Activated CD4-positive, alpha-beta T cell treated with anti-CD3 and anti-CD28 coated beads, Interleukin-2, amount 10 ng/mL, durations not matched to agents 24 days and 14 days (primary cell): ENCODE data around the gene LAMB3. TPM values are rescaled to one million over a fixed set of nuclear protein-coding genes. Genes with fewer than 3 reads are reported as not detected.

Experiments
- DNase-seq: peaks from one replicate; pipeline ENCODE4 v3.0.0; 2022
- H3K27ac Mint-ChIP-seq: one replicate; pipeline ENCODE4 v1.8.0; 2022; ENCODE audit warnings: mild to moderate bottlenecking, mixed read lengths
- H3K27me3 Mint-ChIP-seq: one replicate; pipeline ENCODE4 v1.8.0; 2022; ENCODE audit warnings: mixed read lengths
- H3K36me3 Mint-ChIP-seq: one replicate; pipeline ENCODE4 v1.8.0; 2022; ENCODE audit warnings: low read depth, mild to moderate bottlenecking, mixed read lengths
- H3K4me1 Mint-ChIP-seq: one replicate; pipeline ENCODE4 v1.8.0; 2021; ENCODE audit warnings: mixed read lengths
- H3K4me3 Mint-ChIP-seq: one replicate; pipeline ENCODE4 v1.8.0; 2022; ENCODE audit warnings: mild to moderate bottlenecking, moderate library complexity, mixed read lengths
- H3K9me3 Mint-ChIP-seq: one replicate; pipeline ENCODE4 v1.8.0; 2021; ENCODE audit warnings: mixed read lengths
- intact Hi-C: fragments of 100-400 bp; cut with micrococcal nuclease; formaldehyde crosslinking; loops from one replicate; pipeline ENCODE4 v1.15.1; 2023
- total RNA-seq: library from RNA; stranded (reverse); gene quantifications from 2 replicates; pipeline ENCODE4 v1.2.3, GENCODE V29; 2022

The LAMB3 gene
- total RNA-seq, 1 donor from 2014 or later = 21.0 TPM

DNA sequence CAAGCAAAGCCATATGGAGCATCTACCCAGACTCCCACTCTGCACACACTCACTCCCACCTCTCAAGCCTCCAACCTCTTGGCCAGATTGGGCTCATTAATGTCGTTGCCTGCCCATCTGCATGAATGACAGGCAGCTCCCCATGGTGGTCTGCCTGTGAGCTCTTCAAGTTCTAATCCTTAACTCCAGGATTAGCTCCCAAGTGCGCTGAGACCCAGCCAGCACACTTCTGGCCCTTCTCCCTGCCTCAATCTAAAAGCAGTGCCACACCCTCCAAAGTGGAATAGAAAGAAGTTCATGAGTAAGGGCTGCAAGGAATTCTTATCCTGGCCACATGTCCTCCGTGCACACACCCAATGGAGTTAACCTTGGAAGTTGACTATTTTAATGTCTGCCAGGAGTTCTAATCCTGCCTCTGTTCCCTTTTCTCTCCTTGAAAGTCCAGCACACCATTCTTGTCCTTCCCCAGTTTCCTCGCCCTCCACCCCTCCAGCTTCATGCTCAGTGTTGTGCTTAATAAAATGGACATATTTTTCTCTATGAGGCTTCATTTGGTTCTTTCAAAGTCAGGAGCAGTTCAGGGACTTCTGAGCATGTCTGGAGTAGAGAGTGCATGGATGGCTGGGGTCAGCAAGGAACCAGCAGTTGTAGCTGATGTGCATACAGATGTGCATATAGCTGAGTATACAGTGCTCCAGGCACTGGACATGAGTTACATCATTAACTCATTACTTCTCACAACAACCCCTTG, 38.6 kb downstream of the LAMB3 start:
- Mint-ChIP-seq H3K27me3 (no peaks in the 10 kb centered on the region), H3K27ac (no peak overlapping the region), H3K9me3 (no peaks in the 10 kb centered on the region), H3K4me3 (no peak overlapping the region), H3K4me1 (peaks cover 10% of the 10 kb centered on the region), H3K36me3 (peaks cover 22% of the 10 kb centered on the region)
- intact Hi-C loops = no loop called here
- DNase-seq = no peak

DNA sequence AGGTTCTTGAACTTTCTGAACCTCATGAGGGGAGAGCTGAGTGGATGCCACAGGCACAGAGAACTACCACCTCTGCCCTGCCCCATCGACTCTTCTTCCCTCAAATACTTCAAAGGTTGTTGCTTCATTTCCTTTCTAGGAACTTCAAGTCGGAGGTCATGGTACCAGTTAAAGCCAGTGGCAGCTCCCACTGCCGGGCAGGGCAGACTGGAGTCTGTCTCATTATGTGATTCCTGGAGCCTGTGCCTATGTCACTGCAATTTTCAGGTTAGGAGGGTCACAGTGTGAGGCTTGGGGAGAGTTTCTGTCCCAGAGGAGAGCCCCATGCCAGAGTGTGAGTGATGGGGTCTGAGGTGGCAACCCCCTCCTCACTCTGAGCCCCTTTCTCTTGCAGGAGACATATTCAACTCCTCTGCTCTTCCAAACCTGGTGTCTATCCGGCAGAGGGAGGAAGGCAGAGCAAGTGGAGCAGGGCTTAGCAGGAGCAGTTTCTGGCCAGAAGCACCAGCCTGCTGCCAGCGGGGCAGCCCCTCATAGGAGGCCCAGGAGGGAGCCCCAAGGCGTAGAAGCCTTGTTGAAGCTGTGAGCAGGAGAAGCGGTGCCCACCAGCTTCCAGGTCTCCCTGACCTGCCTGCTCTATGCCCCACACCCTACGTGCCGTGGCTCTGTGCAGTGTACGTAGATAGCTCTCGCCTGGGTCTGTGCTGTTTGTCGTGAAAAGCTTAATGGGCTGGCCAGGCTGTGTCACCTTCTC, 39.4 kb downstream of the LAMB3 start:
- Mint-ChIP-seq H3K4me3 (no peak overlapping the region), H3K36me3 (peaks cover 21% of the 10 kb centered on the region), H3K27me3 (no peaks in the 10 kb centered on the region), H3K27ac (peak overlapping the region; percentile 30), H3K9me3 (no peaks in the 10 kb centered on the region), H3K4me1 (peaks cover 10% of the 10 kb centered on the region)
- intact Hi-C loops = no loop called here
- no peak for DNase-seq

DNA sequence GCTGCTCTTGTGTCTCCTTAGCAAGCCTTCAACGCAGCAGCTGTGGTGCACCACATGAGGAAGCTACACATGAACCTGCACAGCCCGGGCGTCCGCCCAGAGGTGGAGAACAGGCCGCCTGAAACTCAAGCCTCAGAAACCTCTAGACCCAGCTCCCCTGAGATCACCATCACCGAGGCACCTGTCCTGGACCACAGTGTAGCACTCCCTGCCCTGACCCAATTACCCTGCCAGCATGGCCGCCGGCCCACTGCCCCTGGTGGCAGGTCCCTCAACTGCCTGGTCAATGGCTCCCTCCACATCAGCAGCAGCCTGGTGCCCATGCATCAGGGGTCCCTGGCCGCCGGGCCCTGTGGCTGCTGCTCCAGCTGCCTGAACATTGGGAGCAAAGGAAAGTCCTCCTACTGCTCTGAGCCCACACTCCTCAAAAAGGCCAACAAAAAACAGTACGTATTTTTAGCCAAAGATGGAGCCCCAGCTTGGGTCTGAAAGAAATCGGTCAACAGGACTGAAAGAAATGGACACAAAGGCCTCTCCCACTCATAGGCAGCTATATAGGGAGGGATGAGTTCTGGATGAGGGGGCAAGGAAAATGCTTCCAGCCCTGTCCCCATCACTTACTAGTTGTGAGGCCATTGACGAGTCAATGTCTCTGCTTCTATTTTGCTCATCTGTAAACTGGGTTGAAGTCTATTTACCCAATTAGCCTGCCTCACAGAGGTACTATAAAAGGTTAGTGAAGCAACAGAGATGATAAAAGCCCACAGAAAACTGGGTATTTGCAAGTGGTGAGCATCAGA, 40.3 kb downstream of the LAMB3 start:
- Mint-ChIP-seq H3K27ac (no peak overlapping the region), H3K4me1 (peaks cover 10% of the 10 kb centered on the region), H3K9me3 (no peaks in the 10 kb centered on the region), H3K4me3 (no peak overlapping the region), H3K27me3 (no peaks in the 10 kb centered on the region), H3K36me3 (peaks cover 15% of the 10 kb centered on the region)
- intact Hi-C loops = no loop called here
- peak; percentile 66 for DNase-seq

DNA sequence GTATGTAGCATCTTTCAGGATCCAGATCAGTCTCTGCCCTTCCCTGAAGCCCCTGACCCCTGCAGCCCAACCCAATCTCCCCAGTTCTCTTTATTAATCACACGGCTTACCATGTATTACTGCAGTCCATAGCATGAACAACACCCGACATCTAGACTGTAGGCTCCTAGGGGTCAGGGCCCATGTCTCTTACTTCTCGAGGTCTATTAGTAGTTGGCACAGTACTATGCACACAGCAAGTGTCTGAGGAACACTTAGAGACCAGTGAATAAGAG, 41.7 kb downstream of the LAMB3 start:
- H3K9me3 Mint-ChIP-seq = peaks cover 4% of the 10 kb centered on the region
- H3K4me3 Mint-ChIP-seq = no peak overlapping the region
- no peaks in the 10 kb centered on the region for H3K27me3 Mint-ChIP-seq
- H3K36me3 Mint-ChIP-seq = peaks cover 5% of the 10 kb centered on the region
- no peak for DNase-seq
- no peak overlapping the region for H3K27ac Mint-ChIP-seq
- intact Hi-C loops = no loop called here
- peaks cover 12% of the 10 kb centered on the region for H3K4me1 Mint-ChIP-seq

DNA sequence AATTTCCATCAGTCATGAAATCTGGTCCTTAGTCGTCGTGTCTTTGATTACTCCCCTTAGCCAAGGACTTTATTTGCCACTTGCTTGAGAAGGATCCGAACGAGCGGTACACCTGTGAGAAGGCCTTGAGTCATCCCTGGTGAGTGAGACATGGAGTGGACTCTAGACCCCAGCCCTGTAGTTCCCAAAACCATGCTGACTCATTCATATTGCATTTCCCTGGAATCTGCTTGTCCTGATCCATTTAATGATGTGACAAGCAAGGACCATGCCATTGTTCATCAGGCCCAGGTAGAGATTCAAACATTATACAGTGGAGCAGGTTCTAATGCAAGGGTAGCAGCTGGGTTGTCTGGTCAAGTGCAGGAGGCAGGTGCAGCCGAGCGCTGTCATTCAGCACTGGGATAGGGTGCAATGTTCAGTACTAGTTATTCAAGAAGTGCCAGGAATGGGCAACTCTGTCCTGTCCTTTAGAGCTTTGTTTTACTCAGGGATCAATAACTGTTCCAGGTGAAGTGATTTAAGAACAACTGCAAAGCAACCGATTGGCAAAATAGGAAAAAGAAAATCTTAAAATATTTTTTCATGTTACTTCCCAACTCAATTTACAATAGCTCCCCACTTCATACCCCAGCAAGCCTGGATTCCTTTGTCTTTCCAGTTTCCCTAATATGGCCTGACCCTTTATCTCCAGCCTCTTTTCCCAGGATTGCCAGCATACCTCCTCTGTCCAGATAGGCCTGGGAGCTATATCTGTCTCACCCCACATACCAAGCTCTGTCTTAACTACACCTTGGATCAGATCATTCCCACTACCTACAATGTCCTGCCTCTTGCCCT, 42.2 kb downstream of the LAMB3 start:
- no peak for DNase-seq
- Mint-ChIP-seq H3K27ac (no peak overlapping the region), H3K27me3 (no peaks in the 10 kb centered on the region), H3K4me3 (no peak overlapping the region), H3K4me1 (peaks cover 13% of the 10 kb centered on the region), H3K36me3 (peaks cover 5% of the 10 kb centered on the region), H3K9me3 (peaks cover 4% of the 10 kb centered on the region)
- intact Hi-C loops = loop anchor here (5.0 kb wide), 1 partner anchor 67 kb away; the partner anchor contains the start of gene G0S2

DNA sequence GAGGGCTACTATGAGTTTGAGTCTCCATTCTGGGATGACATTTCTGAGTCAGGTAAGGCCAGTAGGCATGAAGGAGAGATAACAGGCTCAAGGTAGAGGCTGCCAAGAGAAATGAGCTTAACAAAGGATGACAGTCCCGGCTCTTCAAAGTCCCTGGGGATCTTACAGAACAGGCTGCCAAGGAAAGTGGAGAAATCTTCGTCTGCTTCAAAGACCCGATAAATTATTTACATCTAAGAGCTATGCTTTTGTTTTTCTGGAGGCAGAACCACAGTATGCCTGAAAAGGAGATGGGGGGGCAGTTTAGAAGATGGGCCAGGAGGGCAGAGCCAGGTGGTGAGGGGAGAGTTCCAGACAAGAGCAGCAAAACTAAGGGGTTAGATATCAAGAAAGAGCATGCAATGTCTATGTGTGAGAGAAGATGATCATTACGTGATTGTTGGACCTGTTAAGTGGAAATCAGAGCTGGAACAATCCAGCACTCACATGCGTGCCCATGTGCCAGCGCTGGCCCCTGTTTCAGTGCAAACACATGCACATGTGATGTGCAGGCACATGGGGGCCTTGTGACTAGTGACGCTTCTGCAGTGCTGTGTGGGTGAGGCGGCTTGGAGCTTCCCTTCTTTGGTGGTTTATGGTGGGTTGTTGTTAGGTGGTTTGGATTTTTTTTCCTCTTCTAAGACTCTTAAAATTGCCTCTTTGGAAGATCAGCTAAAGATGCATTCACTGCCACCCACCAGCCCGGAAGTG, 43.0 kb downstream of the LAMB3 start:
- intact Hi-C loops = loop anchor here (5.0 kb wide), 1 partner anchor 68 kb away; the partner anchor contains the start of gene G0S2
- no peak for DNase-seq
- Mint-ChIP-seq H3K9me3 (peaks cover 4% of the 10 kb centered on the region), H3K36me3 (no peaks in the 10 kb centered on the region), H3K27ac (no peak overlapping the region), H3K4me3 (no peak overlapping the region), H3K27me3 (no peaks in the 10 kb centered on the region), H3K4me1 (peaks cover 15% of the 10 kb centered on the region)

DNA sequence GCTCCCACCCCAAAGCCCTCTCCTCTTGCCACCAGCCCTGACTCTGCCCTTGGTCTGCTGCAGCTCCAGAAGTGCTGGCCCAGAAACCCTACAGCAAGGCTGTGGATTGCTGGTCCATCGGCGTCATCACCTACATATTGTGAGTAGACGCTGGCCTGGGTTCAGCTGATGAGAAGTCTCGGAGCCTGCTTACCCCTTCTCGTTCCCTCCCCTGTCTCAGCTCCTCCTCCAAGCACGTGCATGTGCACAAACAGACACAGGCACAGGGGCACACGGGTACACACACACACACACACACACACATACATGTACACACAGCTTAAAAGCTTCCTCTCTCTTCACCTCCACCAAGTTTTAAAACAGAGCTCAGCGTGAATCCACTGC, 44.4 kb downstream of the LAMB3 start:
- intact Hi-C loops = loop anchor here (1.0 to 5.0 kb wide), 3 partner anchors 44 to 144 kb away; partner anchors contain the start of gene G0S2
- Mint-ChIP-seq H3K27ac (no peak overlapping the region), H3K36me3 (no peaks in the 10 kb centered on the region), H3K4me3 (peak overlapping the region; percentile 17), H3K4me1 (peaks cover 15% of the 10 kb centered on the region), H3K27me3 (no peaks in the 10 kb centered on the region), H3K9me3 (peaks cover 4% of the 10 kb centered on the region)
- DNase-seq = no peak

DNA sequence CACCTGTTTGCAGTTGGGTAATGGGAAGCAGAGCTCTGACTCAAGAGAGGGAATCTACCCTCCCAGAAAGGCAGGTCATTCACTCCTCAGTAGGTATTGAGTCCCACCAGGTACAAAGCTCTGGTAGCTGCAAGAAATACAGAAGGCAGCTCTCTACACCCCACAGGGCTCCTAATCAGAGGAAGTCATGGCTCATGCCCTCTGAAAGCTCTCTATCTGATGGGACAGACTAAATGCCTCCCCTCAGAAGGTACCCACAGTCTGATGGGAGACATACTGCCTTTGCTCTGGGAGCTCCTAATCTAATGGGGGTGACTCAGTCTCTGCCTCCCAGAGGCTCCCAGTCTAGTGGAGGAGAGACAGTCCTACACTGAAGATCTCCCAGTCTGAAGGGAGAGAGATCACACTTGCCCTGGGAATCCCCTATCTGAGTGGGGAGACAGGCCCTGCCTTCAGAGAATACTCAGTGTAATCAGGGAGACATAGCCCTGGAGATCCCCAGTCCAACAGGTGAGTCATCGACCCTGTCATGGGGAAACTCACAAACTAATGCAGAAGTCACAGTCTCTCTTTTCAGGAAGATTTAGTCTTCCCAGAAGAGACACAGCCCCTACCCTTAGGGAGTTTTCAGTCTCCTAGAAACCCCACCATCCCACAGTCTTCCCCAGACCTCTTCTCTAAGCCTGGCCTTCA, 45.0 kb downstream of the LAMB3 start:
- Mint-ChIP-seq H3K27ac (peak overlapping the region; percentile 45), H3K9me3 (peaks cover 4% of the 10 kb centered on the region), H3K4me3 (peak overlapping the region; percentile 17), H3K4me1 (peaks cover 10% of the 10 kb centered on the region), H3K36me3 (no peaks in the 10 kb centered on the region), H3K27me3 (no peaks in the 10 kb centered on the region)
- intact Hi-C loops = loop anchor here (1.0 to 5.0 kb wide), 3 partner anchors 44 to 144 kb away; partner anchors contain the start of gene G0S2
- DNase-seq = peak; percentile 71

DNA sequence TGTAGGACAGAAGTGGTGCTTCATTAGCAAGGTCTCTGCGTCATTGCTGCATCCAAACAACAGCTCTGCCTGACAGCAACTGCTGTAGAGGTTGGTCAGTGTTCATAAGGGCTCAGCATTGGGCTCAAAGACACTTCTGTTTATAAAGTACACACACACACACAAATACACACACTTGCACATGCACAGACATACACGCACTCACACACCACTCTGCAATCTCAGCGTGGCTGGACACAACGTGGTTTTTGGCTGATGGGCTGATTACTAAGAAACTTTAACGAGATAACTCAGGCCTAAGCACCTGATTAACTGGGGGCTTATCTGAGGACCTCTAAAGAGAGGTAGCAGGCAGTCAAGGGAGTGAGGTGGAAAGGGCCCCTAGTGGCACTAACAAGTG, 48.3 kb downstream of the LAMB3 start:
- Mint-ChIP-seq H3K27me3 (peaks cover 21% of the 10 kb centered on the region), H3K9me3 (peaks cover 4% of the 10 kb centered on the region), H3K4me3 (no peak overlapping the region), H3K36me3 (no peaks in the 10 kb centered on the region), H3K4me1 (peaks cover 8% of the 10 kb centered on the region), H3K27ac (no peak overlapping the region)
- no peak for DNase-seq
- intact Hi-C loops = loop anchor here (2.0 kb wide), 1 partner anchor 21 kb away; the partner anchor contains the start of gene CAMK1G

DNA sequence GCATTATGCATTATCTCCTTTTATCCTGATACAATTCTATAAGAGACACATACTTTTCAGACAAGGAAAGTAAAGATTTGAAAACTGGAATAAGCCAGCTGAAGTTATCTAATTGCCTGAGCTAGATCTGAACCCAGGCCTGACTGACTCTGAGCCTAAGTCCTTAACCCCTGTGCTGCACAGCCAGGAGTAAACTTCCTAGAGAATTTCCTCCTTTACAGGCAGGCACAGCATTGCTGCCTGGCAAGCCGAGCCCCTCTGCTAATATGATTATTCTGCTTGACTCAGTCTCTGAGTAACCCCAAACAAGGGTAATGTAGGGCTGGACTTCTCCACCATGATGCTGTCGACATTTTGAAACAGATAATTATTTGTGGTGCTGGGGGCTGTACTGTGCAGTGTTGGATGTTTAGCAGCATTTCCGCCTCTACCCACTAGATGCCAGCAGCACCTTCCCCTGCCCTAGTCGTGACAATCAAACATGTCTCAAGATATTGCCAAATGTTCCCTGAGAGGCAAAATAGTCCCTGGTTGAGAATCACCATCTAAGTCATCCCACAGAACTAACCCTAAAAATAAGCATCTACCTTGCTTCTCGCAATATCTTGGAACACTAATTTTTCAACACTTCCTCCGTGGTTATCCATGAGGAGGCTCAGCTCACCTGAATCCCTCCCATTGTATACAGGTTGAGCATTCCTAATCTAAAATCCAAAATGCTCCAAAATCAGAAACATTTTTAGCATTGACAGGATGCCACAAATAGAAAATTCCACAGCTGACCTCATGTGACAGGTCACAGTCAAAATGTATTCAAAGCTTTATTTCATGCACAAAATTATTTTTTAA, 50.2 kb downstream of the LAMB3 start:
- no peaks in the 10 kb centered on the region for H3K36me3 Mint-ChIP-seq
- H3K27me3 Mint-ChIP-seq = peaks cover 32% of the 10 kb centered on the region
- peaks cover 8% of the 10 kb centered on the region for H3K4me1 Mint-ChIP-seq
- H3K4me3 Mint-ChIP-seq = no peak overlapping the region
- intact Hi-C loops = loop anchor here (1.0 kb wide), 4 partner anchors 26 to 167 kb away; no protein-coding TSS in a partner anchor
- H3K27ac Mint-ChIP-seq = no peak overlapping the region
- peak; percentile 77 for DNase-seq
- peaks cover 4% of the 10 kb centered on the region for H3K9me3 Mint-ChIP-seq

DNA sequence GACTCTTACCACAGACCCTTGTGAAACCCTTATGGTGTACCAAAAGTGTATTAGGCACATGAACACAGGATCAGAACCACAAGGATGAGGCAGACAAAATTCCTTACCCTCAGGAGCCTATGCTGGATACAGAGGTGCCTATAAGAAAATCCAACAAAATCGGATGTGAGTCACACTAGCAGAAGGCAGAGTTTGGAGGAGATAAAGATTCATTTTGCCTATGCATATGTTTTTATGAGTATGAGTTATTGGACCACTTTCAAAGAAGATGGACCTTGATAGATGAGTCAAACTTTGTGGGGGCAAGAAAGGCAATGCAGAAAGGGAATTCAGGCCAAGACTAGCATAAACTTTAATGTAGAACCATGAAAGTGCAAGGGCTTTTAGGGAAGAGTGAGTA, 51.7 kb downstream of the LAMB3 start:
- no peak for DNase-seq
- Mint-ChIP-seq H3K27me3 (peaks cover 42% of the 10 kb centered on the region), H3K4me3 (no peak overlapping the region), H3K9me3 (no peaks in the 10 kb centered on the region), H3K27ac (no peak overlapping the region), H3K4me1 (peaks cover 5% of the 10 kb centered on the region), H3K36me3 (no peaks in the 10 kb centered on the region)
- intact Hi-C loops = no loop called here
